Measurements from ENCODE around the gene LRRC75A.

- no peak for TF ChIP-seq CTCF (IDR thresholded peaks at IDR 0.05; ENCODE audit: low read depth, low read length, missing input control)
- no peak for TF ChIP-seq SP1 (IDR thresholded peaks at IDR 0.05)
- no peak for TF ChIP-seq RAD21 (IDR thresholded peaks at IDR 0.05)
- TF ChIP-seq YY1 (IDR thresholded peaks at IDR 0.05): no peak
- no peak for TF ChIP-seq TAF1 (conservative IDR thresholded peaks at IDR 0.05)
- no peak for TF ChIP-seq ATF3 (IDR thresholded peaks at IDR 0.05)
- TF ChIP-seq REST (IDR thresholded peaks at IDR 0.05): no peak
- TF ChIP-seq JUND (IDR thresholded peaks at IDR 0.05): no peak
- no peak for TF ChIP-seq MAX (IDR thresholded peaks at IDR 0.05)
Measured at GRCh38 chr17:16443511-16444257, 48.3 kb downstream of the LRRC75A start.
